GM19395 (cell line): ENCODE results near the gene CPE.
"Not testable (repeated sequence)": the region's sequence is repeated elsewhere in the genome, so short reads cannot be mapped to it uniquely, and the experiment has no call there.

Experiments used
- ATAC-seq: cut with Tn5 transposase; IDR thresholded peaks from one replicate; pipeline ENCODE4 v1.9.1; 2021; ENCODE audit warnings: mild to moderate bottlenecking, moderate library complexity; ENCODE audit not compliant: unreplicated experiment

CPE gene

DNA sequence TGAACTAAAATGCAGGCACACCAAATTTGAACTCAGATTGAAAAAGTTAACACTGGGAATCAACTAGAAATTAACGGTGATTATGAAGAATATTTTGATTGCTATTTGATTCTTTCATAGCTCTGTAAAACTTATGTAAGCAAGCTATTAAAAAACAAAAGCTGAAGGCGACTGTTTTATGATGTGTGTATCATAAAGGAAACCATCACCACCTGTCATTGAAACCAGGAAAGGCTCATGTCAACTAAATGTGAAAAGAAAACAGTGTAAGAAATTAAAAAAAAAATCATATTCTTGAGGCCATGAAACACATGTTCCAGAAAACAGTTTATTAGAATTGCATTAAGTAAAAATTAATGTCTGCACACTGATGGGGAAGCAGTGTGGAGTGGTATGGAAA lies 24.2 kb downstream of the CPE start:
- ATAC-seq = no peak

DNA sequence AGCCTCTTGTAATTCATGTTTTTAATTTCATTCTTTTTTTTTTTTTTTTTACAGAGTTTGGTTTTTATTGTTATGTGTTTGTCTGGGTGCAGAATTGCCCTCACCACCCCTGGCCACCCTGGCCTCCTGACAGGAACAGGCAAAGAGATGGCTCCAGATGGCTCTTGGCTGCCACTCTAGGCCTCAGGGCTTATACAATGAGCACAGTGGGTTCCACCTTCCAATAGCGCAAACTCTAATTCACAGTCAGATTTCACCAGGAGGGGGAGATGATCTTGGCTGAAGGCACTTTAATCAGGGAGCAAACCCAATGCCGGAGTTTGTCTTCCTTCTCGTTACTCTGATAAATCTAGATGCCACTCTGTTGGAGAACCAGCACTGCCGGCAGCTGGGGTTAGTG lies 24.8 kb downstream of the CPE start:
- no peak for ATAC-seq

DNA sequence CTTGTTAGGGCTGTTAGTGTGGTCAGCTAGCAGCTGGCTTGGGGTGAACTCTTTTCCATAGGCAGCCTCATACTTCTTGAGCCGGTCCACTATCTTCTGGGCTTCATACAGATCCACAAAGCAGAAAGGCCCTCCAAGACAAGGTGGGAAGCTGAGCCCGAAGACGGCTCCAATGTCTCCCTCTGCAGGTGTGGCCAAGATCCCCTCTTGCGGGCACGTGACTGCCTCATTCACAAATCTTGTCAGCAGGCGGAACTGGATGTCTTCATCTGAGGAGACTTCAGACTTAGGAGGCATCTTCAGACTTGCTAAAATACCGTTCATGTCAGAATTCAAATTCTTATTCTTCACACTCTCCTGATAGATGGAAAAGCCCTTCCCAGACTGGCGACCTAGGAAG lies 25.3 kb downstream of the CPE start:
- ATAC-seq = no peak

DNA sequence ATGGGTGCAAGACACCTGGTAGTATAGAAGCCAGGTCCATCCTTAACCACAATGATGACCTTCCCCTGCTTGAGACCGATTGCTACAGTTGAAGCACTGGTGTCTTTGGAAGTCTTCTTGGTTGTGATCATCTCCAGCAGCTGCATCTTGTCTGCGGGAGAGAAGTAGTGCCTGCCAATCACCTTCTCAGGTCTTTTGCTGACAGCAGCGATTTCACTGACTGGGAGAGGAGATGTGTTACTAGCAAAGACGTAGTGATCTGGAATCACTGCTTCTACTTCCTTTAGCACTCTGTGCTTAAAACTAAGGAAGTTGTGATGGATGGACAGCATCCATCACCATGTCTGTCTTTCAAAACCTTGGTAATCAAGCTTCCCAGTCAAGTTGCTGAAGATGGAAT lies 25.9 kb downstream of the CPE start:
- no peak for ATAC-seq

DNA sequence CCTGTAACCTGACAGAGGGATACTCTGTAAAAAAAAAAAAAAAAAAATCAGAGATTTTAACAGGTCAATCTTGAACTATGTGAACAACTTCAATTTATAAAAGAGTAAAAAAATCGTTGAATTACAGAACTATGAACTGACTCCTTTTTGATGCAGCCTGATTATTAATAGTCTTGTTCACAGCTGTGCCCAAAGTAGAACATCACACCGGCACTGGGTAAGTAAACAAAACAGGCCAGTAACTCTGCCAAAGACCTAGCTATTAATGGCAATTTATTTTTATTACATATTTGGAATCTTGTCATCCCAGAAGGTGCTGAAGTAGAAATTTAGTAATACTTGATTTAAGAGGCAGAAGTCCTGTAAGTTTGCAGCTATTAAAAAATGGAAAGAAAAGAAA lies 31.4 kb downstream of the CPE start:
- no peak for ATAC-seq

DNA sequence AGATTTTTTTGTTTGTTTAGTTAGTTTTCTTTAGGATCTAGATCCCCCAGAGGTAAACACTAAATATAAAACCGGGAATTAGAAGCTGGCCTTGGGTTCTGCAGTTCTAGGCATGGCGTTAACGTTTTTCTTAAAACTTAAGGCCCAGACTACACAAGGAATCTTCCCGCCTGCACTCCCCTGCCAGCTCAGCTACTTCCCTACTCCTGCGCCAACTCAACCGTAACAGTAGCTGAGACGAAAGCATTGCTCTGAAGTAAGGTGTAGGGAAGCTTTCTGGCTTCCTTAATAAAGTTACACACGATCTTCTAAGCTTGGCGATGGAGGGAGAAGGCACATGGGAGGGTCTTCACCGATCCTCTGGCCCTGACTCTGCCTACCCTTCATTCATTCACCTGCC lies 37.1 kb downstream of the CPE start:
- ATAC-seq = no peak

DNA sequence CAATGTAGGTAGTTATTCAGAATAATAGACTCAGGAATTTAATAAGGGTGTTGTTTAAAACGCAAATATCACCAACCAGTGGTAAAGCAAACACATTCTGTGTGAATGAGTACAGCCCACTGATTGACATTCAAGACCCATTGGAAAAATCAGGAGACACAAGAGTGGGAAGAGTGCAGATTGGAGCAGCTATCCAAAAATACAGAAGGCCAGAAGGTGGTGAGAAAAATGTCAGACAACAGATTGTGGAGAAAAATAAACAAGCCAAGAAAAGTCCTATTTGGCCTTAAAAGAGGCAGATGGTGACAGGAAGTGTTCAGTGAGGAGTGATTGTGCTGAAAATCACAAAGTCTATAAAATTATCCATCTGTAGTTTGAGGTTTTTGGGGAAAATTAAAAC lies 39.3 kb downstream of the CPE start:
- ATAC-seq = no peak

DNA sequence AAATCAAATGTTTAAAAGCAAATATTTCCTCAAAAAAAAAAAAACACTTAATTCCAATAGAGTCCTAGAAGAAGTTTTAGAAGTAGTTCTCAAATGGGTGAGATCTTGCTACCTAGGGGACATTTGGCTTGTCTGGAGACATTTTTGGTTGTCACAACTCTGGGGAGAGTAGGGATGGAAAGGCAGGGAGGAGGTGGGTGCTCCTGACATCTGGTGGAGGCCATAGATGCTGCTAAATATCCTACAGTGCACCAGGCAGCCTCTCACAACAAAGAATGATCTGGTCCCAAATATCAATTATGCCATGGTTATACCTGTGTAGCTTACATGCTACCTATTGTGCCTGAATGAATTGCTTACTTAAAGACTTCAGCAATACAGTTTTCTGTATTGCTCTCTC lies 46.8 kb downstream of the CPE start:
- ATAC-seq = no peak

DNA sequence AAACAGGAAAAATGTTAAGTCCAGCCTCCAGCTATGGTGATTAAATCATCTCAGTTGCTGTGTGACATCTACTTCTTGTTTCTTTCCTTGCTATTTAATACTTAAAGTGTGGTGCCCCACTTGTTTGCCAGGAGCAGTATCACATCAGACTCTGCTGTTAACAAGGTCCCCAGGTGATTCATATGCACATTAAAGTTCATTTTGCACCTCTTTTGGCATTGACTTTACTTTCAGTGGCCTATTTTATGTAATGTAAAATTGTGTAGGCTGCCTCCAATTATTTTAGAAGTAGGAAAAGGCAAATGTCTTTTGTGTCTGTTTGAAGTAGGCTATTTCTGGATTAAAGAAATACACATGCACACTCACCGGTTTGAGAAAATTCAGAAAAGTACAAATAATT lies 47.5 kb downstream of the CPE start:
- ATAC-seq = no peak

DNA sequence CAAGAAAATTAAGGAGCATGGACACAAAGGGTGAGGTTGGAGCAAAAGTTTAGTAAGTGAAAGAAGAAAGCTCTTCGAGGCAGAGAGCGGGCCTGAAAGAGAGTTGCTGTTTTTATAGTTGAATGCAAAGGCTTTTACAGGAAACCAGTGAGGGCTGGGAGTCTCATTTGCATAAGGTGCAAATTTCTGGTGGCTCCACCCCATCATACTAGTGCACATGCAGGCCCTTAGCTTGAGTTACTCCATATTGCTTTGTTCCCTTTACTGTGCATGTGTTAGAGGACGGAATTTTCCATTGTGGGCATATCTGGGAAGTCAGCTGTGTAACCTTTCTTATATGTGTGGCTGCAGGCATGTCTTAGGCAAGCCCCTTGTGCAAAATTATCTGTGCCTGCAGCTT lies 48.0 kb downstream of the CPE start:
- no peak for ATAC-seq

DNA sequence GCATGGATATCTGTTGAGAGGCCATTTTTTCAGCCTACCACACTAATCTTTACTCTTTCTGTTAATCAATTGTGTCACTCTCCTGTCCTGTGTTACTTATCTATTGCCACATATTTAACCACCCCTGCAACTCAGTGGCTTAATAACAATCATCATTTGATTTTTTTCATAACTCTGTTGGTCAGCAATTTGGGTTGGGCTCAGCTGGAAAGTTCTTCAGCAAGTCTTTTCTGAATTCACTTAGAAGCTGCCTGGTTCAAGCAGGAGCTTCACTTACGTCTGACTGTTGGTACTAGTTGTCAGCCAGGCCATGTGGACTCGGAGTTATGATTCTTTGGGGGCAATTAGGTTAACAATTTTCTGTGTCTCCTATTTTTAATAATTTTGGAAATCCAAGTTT lies 50.1 kb downstream of the CPE start:
- ATAC-seq = no peak

DNA sequence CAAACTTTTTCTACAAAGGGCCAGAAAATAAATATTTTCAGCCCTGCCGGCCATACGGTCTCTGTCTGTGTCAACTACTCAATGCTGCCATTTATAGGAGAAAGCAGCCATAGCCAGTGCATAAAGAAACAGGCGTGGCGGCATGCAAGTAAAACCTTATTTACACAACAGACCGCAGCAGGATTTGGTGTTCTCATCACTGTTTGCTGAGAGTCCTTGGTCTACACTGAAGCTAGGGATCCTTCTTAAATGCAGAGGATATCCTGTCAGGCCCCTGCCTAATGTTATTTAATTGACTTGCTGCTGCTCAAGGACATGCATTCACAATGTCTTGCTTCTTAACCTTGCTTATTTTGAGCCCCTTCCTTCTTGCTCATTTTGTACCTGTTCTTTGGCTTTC lies 54.7 kb downstream of the CPE start:
- no peak for ATAC-seq

DNA sequence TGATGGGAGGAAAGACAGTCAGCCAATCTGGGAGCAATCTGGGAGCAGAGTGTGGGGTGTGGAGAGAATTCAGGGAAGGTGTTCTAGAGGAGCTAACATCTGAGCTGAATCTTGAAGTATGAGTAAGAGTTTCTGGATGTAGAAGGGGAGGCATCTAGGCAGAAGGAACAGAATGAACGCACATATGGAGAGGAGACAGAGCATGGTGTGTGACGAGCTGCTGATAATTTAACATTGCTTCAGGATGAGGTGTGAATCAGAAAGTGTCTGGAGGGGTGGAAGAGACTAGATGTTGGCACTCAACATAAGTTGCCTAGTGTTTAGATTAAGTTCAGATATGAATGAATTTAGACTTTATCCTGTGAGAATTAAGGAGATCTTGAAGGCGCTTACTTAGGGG lies 58.9 kb downstream of the CPE start:
- ATAC-seq = no peak

DNA sequence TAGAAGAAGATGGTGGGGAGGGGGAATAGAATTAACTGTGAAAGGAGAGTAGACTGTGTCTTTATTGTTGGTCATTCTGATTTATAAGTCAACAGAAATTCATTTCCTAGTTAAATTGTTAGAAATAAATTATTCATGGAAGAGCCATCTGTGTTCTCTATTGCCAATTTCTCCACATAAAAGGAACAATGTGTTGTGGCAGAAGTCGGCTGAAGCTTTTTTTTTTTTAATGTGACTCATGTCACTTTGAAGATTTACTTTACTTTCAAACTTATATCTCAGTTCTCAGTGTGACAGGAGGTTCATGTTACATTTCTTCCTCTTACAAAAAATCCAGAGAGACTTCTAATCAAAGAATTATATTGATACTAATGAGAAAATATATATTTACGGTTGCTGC lies 60.5 kb downstream of the CPE start:
- no peak for ATAC-seq

DNA sequence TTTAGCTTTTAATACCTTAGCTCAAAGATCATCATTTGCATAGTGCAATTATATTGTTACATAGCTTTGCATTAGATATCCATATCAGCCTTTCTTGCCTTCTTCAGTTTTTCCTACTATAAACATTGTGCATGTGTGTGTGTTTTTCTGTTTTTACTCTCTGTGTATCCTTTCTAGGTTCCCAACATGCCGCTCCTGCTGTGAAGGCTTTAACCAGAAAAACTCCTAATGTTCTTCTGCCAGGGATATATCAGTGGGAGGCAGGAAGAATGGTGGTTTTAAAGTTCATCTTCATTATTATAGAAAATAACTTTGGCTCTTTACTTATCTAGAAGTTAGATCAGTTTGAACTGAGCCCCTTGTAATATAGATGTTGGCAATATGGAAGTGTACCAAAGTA lies 61.2 kb downstream of the CPE start:
- no peak for ATAC-seq

DNA sequence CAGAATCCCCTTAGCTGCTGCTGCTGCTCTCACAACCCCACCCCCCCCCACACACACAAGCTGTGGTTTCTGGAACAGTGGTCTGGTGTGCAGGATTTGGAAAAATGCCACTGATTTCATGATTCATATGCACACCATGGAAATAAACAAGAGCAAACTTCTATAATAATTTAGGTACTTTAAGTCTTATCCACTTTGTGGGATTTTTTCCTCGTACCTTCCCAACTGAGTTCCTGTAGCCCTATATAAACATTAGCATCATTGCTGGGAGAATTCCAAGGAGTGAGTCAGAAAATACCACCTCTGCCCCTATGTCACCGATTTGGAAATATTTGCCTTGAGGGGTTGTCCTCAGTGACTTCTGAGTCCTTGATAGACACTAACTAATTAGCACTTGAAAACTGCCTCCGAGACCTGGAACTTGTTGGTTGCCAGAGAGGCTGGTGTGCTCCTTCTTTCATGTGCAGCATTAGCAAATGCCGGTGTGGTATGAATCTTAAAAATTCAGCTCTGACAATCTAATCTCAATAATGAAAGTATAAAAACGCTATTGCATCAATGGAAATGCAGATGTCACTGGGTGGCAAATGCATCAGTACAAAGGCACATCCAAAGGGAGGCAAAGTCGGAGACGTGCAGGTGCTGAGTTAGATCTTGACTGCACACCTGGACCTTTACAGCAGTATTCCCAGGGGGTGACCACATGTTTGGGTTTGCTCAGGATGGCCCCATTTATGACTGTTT lies 61.8 kb downstream of the CPE start:
- no peak for ATAC-seq

DNA sequence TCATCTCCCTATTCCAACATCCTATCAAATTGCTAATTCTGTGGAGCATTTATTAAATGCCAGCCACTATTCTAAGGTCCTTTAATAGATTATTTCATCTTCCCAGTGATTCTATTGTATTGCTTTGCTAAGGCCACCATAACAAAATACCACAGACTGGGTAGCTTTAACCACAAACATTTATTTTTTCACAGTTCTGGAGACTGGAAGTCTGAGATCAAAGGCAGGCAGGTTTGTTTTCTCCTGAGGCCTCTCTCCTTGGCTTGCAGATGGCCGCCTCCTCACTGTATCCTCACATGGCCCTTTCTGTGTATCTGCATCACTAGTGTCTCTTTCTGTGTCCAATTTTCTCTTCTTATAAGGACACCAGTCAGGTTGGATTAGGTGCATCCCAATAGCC lies 64.5 kb downstream of the CPE start:
- ATAC-seq = no peak

DNA sequence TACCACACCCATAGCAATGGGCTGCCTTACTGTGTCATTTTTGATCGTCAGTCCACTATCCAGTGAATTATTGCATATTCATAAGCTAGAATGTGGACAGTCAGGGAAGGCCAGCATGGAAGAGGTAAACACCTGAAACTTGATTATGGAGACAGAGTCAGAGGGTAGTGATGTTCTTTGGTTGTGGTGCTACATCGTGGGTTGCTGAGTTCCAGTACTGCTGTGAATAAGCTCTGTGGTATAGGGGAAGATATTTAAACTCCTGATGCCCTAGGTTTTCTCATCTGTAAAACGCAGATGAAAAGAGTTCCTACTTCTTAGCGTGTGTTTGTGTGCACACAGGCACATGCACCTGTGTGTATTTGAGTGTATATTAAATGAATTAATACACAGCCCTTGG lies 69.9 kb downstream of the CPE start:
- no peak for ATAC-seq

DNA sequence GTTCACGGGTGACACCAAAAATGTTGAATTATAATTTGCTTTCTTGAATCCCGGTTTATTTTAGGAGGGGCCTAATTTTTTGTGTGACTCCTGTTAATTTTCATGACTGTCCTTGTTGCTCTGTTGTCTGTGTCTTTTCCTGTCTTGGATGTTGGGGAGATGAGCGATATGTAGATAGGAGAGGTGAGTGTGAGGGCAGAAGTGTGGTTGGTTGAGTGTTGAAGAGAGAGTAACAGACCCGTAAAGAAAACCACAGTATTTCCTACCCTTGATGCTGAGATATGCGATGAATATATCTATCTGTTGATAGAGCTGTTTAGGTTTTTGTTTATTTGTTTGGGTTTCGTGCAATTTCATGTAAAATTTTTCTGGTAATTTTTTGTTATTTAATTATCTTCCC lies 70.5 kb downstream of the CPE start:
- ATAC-seq = no peak

DNA sequence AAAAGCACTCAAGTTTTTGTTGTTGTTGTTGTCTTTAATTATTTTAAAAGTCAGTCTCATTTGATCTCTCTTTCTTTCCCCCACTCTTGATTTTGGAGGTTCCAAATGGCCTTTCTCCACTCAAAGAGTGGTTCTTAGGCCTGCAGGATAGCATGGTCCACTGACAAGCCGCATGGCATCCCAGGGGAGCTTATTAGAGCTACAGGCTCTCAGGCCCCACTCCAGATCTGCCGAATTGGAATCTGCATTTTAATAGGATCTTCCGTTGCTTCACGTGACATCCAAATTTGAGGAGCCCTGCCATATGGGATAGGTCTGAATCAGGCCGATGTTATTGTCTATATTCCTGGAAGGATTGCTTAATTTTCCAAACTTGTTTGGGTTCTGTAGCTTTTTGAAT lies 72.1 kb downstream of the CPE start:
- ATAC-seq = no peak

DNA sequence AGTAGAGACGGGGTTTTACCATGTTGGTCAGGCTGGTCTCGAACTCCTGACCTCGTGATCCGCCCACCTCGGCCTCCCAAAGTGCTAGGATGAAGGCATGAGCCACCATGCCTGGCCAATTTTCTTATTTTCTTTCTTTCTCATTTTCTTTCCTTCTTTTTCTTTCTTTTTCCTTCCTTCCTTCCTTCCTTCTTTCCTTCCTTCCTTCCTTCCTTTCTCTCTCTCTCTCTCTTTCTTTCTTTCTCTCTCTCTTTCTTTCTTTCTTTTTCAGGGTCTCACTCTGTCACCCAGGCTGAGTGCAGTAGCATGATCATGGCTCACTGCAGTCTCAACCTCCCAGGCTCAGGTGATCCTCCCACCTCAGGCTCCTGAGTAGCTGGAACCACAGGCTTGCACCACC lies 74.3 kb downstream of the CPE start:
- ATAC-seq = not testable (repeated sequence)

DNA sequence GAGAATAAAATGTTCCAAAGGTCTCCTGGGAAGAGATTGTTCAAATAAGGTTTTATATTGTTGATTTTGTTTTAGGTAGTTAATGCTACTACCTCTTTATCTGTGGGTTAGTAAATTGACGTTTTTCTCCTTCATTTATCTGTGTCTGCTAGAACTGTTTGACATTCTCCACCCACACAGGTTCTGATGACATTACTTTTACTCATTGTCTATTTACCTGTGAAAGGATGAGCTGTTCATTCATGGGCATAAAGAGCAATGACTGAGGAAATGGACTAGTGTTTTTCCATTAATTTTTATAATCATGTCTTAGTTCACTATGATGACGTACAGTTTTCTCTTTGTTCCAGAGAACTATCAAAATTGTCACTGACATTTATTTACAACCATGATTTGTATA lies 75.6 kb downstream of the CPE start:
- ATAC-seq = no peak

DNA sequence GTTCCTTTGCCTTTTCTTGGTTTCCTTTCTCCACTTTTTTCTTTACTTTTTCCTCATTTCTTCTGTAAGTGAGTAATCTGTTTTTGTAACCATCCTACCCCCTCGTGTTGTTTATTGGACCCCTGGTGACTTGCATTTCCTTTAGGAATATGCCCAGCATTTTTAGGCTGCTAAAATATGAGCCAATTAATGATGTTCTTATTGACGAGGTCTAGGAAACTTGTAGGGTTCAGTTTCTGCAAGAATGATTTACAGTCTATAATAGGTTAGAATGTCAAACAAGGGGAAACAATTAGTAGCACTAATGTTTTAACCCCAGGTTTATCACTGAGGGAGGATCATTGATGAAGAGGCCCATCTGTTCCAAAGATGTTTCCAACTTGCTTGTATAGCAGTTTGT lies 79.0 kb downstream of the CPE start:
- ATAC-seq = no peak

DNA sequence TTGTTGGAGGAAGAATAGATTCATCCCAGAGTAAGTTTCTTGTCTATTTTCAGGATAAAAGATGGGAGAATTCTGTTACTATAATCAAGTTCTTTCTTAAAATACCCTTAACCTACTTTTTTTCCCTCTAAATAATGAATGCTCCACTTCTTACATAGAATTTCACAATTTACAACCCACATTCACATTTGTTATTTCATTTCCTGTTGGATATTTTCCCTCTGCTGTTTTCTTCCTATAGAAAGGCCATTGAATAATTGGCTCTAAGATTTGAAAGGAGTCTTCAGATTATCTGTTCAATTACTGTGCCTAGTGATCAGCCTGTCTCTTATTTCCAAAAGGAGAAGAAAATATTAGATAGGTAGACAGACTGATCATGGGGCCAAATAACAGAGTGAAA lies 79.7 kb downstream of the CPE start:
- no peak for ATAC-seq
